Testis (tissue), 2 donors: Measurements from ENCODE around the gene CRYL1.

Experiments used
- CTCF ChIP-seq, 3 experiments: fragments of 450-650 bp in 2 of 3; fragments of 200-600 bp in 1 of 3; sonication (generic) in 1 of 3; IDR thresholded peaks; one replicate each; pipeline ENCODE4 v1.5.1; 2016 to 2019; ENCODE audit warnings: antibody characterized with exemption in 3 of 3, mild to moderate bottlenecking in 2 of 3, moderate library complexity in 1 of 3
- POLR2A ChIP-seq: fragments of 450-650 bp; IDR thresholded peaks from one replicate; pipeline ENCODE4 v1.6.1; 2017; ENCODE audit warnings: antibody characterized with exemption, mild to moderate bottlenecking, moderate library complexity

- no peak for TF ChIP-seq POLR2A
- no peak for TF ChIP-seq CTCF (IDR thresholded peaks at IDR 0.05)
Observed at GRCh38 chr13:20465218-20465879, 60.3 kb downstream of the CRYL1 start.
